HepG2 (cell line): ENCODE data around the gene MIB1. TPM values are rescaled to one million over a fixed set of nuclear protein-coding genes. Genes with fewer than 3 reads are reported as not detected.

ENCODE experiments used
- ATAC-seq: fragments of 200-7000 bp; cut with Tn5 transposase; 3 replicates; pipeline ENCODE4 v1.9.1; 2020; ENCODE audit warnings: mild to moderate bottlenecking, moderate library complexity
- BruUV-seq: library from RNA; stranded (reverse); fragments of 400-500 nt; replicated peaks from 2 replicates; lab custom pipeline; 2021; lab: Mats Ljungman, UMichigan
- CTCF ChIA-PET: fragments of 300-600 bp; formaldehyde crosslinking; extraction: SDS; loops from one replicate; lab custom pipeline; 2021; ENCODE audit warnings: low total read pairs, inconsistent platforms, low intra/inter-chr PET ratio; lab: Yijun Ruan, JAX
- POLR2A ChIA-PET: fragments of 350-600 bp; sonication (Branson Sonifier 250); formaldehyde crosslinking; loops from one replicate; lab custom pipeline; 2020; ENCODE audit warnings: antibody characterized with exemption, inconsistent platforms; lab: Yijun Ruan, JAX
- DNase-seq: peaks from one replicate; pipeline ENCODE4 v3.0.0-alpha.2; 2015; ENCODE audit warnings: low spot score
- FAIRE-seq: peaks from 3 replicates; lab custom pipeline; 2011; peaks lifted over from hg19 to GRCh38; lab: Jason Lieb, UNC
- H2AFZ ChIP-seq: one replicate; pipeline ENCODE4 v1.6.1; 2011; ENCODE audit warnings: low read length, inconsistent platforms
- H3K27ac ChIP-seq: fragments of 300-600 bp; 3 replicates; pipeline ENCODE4 v1.8.0; 2011; ENCODE audit warnings: mixed run types, mild to moderate bottlenecking, mixed read lengths, low read length, inconsistent platforms; ENCODE audit not compliant: insufficient read depth; ENCODE audit errors: extremely low read length
- H3K27me3 ChIP-seq, 2 experiments: fragments of 200-600 bp in 1 of 2; 2 replicates in 1 of 2; 3 replicates in 1 of 2; pipeline versions ENCODE4 v1.6.0 to v1.8.0; 2011; ENCODE audit warnings: low read length in 2 of 2, mild to moderate bottlenecking in 2 of 2, moderate library complexity in 2 of 2, inconsistent platforms in 1 of 2; ENCODE audit not compliant: insufficient read depth in 2 of 2, control insufficient read depth in 1 of 2
- H3K36me3 ChIP-seq, 2 experiments: fragments of 200-600 bp in 1 of 2; replicated peaks in 1 of 2; 2 replicates in 1 of 2; 3 replicates in 1 of 2; pipeline versions ENCODE4 v1.5.1 to v1.8.0; 2011; ENCODE audit warnings: low read length in 2 of 2, inconsistent platforms in 1 of 2; ENCODE audit not compliant: insufficient read depth in 2 of 2, control insufficient read depth in 1 of 2
- H3K4me1 ChIP-seq: 2 replicates; pipeline ENCODE4 v1.5.1; 2012; ENCODE audit warnings: low read length, inconsistent platforms; ENCODE audit not compliant: insufficient read depth
- H3K4me2 ChIP-seq: 2 replicates; pipeline ENCODE4 v1.6.0; 2011; ENCODE audit warnings: low read depth, low read length, inconsistent platforms
- H3K4me3 ChIP-seq, 3 experiments: fragments of 200-600 bp in 1 of 3; sonication (generic), shearing (Covaris generic) in 1 of 3; replicated peaks in 1 of 3; 2 replicates each; pipeline ENCODE4 v1.5.1; 2011 to 2016; ENCODE audit warnings: low read length in 3 of 3, inconsistent platforms in 2 of 3, low read depth in 2 of 3, mild to moderate bottlenecking in 2 of 3, control low read depth in 1 of 3, mixed read lengths in 1 of 3; ENCODE audit not compliant: insufficient read depth in 1 of 3
- H3K79me2 ChIP-seq: one replicate; pipeline ENCODE4 v1.6.1; 2011; ENCODE audit warnings: low read length, inconsistent platforms; ENCODE audit not compliant: insufficient read depth
- H3K9ac ChIP-seq: 2 replicates; pipeline ENCODE4 v1.6.0; 2011; ENCODE audit warnings: mild to moderate bottlenecking, low read depth, low read length, inconsistent platforms; ENCODE audit not compliant: insufficient read depth
- H3K9me3 ChIP-seq: 2 replicates; pipeline ENCODE4 v1.5.1; 2012; ENCODE audit warnings: mild to moderate bottlenecking, low read length
- H4K20me1 ChIP-seq: 2 replicates; pipeline ENCODE4 v1.6.0; 2011; ENCODE audit warnings: inconsistent platforms, mild to moderate bottlenecking, low read length, moderate library complexity; ENCODE audit not compliant: insufficient read depth
- IKZF4 ChIP-seq: sonication (generic); formaldehyde crosslinking; IDR thresholded peaks from 2 replicates; pipeline ENCODE4 v1.5.1; 2020; ENCODE audit warnings: borderline replicate concordance, mild to moderate bottlenecking, low read depth, missing genetic modification reagents; ENCODE audit errors: not compliant biosample characterization
- NR2C2 ChIP-seq: sonication (generic); formaldehyde crosslinking; IDR thresholded peaks from 2 replicates; pipeline ENCODE4 v1.4.0; 2020; ENCODE audit warnings: missing genetic modification reagents, mild to moderate bottlenecking, moderate library complexity, borderline replicate concordance
- ZNF34 ChIP-seq: sonication (generic); formaldehyde crosslinking; IDR thresholded peaks from 2 replicates; pipeline ENCODE4 v1.4.0; 2020; ENCODE audit warnings: mild to moderate bottlenecking, missing genetic modification reagents, borderline replicate concordance
- ZNF556 ChIP-seq: sonication (generic); formaldehyde crosslinking; IDR thresholded peaks from 2 replicates; pipeline ENCODE4 v1.4.0; 2020; ENCODE audit warnings: mild to moderate bottlenecking, missing genetic modification reagents, borderline replicate concordance
- ZSCAN20 ChIP-seq: sonication (generic); formaldehyde crosslinking; IDR thresholded peaks from 2 replicates; pipeline ENCODE4 v1.4.0; 2020; ENCODE audit warnings: missing genetic modification reagents, mild to moderate bottlenecking, borderline replicate concordance
- WGBS: methylation state at CpG from one replicate; pipeline ENCODE4 v1.1.6; 2017; ENCODE audit warnings: low lambda C conversion rate; 5-methylcytosine and 5-hydroxymethylcytosine counted together
- in situ Hi-C: cut with HindIII; loops from 2 replicates; pipeline ENCODE4 v1.10.0; 2017; ENCODE audit warnings: low pct_unique_long_range_greater_than_20kb; ENCODE audit not compliant: extremely low pct_ligation_motif_present
- intact Hi-C: fragments of 100-400 bp; cut with micrococcal nuclease; formaldehyde crosslinking; loops from one replicate; pipeline ENCODE4 v1.10.0; 2022; ENCODE audit not compliant: unreplicated experiment
- polyA plus RNA-seq, 8 experiments: library from polyadenylated mRNA; depleted of rRNA in 3 of 8; stranded (reverse) in 7 of 8; unstranded in 1 of 8; fragments of >200 nt; fragmentation: Illumina TruSeq in 4 of 8; extraction: Trizol in 4 of 8; gene quantifications; 2 replicates each; pipeline versions ENCODE4 v1.2.1 to v1.2.3, GENCODE V29; 2011 to 2016; ENCODE audit warnings: low read depth in 4 of 8, missing spikeins in 1 of 8, mixed read lengths in 1 of 8; ENCODE audit not compliant: insufficient read depth in 1 of 8
- total RNA-seq, 5 experiments: library from RNA; depleted of rRNA; stranded (reverse); fragments of >200 nt; fragmentation: Illumina TruSeq; extraction: Trizol; gene quantifications; 2 replicates each; pipeline ENCODE4 v1.2.3, GENCODE V29; 2016; ENCODE audit warnings: low read depth in 1 of 5
- TF ChIP-seq, protein P1 (sequence below): sonication (generic); formaldehyde crosslinking; IDR thresholded peaks from 2 replicates; pipeline ENCODE4 v1.4.0; 2020; ENCODE audit warnings: missing genetic modification reagents
- TF ChIP-seq, protein P2 (sequence below): sonication (generic); formaldehyde crosslinking; IDR thresholded peaks from 2 replicates; pipeline ENCODE4 v1.4.0; 2020; ENCODE audit warnings: mild to moderate bottlenecking, missing genetic modification reagents
- TF ChIP-seq, protein P3 (sequence below): sonication (generic); formaldehyde crosslinking; IDR thresholded peaks from 2 replicates; pipeline ENCODE4 v1.8.0; 2022; ENCODE audit warnings: mild to moderate bottlenecking, missing genetic modification reagents, borderline replicate concordance
- TF ChIP-seq, protein P4 (sequence below): sonication (generic); formaldehyde crosslinking; IDR thresholded peaks from 2 replicates; pipeline ENCODE4 v1.9.0; 2021; ENCODE audit warnings: missing genetic modification reagents, mild to moderate bottlenecking, borderline replicate concordance

The MIB1 gene
- total and polyA plus RNA-seq, 2 of the 13 experiments (the other 11 are each of a cell fraction or from before 2014, with no cell fraction given) = 12.0 to 47.0 TPM

DNA sequence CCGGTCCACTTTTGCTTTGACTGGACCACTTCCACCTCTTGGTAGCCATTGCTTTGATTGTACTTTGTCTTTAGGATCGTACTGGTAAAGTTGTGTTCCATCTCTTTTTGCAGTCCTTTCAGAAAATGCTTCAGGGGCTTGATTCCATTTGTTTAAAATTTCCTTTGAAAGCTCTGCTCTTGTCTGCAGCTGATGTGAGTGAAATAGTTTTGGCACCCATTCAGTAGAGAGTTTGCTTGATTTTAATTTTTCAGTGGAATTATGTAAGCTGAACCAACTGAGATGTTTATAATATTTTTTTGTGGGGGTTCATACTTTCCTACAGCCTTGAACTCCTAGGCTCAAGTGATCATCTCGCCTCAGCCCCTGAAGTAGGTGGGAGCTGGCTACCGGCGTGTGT lies 7.6 kb upstream of the MIB1 start (continued):
- TF ChIP-seq, protein P1, sequence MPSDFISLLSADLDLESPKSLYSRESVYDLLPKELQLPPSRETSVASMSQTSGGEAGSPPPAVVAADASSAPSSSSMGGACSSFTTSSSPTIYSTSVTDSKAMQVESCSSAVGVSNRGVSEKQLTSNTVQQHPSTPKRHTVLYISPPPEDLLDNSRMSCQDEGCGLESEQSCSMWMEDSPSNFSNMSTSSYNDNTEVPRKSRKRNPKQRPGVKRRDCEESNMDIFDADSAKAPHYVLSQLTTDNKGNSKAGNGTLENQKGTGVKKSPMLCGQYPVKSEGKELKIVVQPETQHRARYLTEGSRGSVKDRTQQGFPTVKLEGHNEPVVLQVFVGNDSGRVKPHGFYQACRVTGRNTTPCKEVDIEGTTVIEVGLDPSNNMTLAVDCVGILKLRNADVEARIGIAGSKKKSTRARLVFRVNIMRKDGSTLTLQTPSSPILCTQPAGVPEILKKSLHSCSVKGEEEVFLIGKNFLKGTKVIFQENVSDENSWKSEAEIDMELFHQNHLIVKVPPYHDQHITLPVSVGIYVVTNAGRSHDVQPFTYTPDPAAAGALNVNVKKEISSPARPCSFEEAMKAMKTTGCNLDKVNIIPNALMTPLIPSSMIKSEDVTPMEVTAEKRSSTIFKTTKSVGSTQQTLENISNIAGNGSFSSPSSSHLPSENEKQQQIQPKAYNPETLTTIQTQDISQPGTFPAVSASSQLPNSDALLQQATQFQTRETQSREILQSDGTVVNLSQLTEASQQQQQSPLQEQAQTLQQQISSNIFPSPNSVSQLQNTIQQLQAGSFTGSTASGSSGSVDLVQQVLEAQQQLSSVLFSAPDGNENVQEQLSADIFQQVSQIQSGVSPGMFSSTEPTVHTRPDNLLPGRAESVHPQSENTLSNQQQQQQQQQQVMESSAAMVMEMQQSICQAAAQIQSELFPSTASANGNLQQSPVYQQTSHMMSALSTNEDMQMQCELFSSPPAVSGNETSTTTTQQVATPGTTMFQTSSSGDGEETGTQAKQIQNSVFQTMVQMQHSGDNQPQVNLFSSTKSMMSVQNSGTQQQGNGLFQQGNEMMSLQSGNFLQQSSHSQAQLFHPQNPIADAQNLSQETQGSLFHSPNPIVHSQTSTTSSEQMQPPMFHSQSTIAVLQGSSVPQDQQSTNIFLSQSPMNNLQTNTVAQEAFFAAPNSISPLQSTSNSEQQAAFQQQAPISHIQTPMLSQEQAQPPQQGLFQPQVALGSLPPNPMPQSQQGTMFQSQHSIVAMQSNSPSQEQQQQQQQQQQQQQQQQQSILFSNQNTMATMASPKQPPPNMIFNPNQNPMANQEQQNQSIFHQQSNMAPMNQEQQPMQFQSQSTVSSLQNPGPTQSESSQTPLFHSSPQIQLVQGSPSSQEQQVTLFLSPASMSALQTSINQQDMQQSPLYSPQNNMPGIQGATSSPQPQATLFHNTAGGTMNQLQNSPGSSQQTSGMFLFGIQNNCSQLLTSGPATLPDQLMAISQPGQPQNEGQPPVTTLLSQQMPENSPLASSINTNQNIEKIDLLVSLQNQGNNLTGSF (CRISPR knock-in tag) = no peak

DNA sequence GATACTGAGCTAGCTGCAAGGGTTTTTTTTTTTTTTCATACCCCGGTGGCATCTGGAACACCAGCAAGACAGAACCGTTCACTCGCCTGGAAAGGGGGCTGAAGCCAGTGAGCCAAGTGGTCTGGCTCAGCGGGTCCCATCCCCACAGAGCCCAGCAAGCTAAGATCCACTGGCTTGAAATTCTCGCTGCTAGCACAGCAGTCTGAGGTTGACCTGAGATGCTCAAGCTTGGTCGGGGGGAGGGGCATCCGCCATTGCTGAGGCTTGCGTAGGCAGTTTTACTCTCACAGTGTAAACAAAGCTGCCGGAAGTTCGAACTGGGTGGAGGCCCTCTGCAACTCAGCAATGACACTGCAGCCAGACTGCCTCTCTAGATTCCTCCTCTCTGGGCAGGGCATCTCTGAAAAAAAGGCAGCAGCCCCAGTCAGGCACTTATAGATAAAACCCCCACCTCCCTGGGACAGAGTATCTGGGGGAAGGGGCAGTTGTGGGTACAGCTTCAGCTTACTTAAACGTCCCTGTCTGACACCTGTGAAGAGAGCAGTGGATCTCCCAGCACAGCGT lies 5.1 kb upstream of the MIB1 start:
- Histone ChIP-seq H3K4me3 (peak overlapping the region in 2 of 3 experiments; percentile 14 to 55; a peak in 4 of 6 replicates), H3K27me3 (no peaks in the 10 kb centered on the region), H3K27ac (peak overlapping the region; percentile 38), H3K79me2 (no peaks in the 10 kb centered on the region), H3K9ac (peak overlapping the region; percentile 16; the same call in 1 of the 2 replicates), H3K9me3 (no peaks in the 10 kb centered on the region), H3K36me3 (no peaks in the 10 kb centered on the region), H4K20me1 (no peaks in the 10 kb centered on the region), H3K4me2 (peak overlapping the region; percentile 76), H2AFZ (no peak overlapping the region), H3K4me1 (peaks cover 36% of the 10 kb centered on the region)
- DNase-seq (peak; percentile 79), FAIRE-seq (peak; percentile 36), ATAC-seq (peak; percentile 56)
- in situ Hi-C loops (no loop called here), intact Hi-C loops (no loop called here)
- no TSS peak for BruUV-seq
- CTCF ChIA-PET = no interaction called here
- POLR2A ChIA-PET = interaction anchor here (1.0 kb wide), 2 partner anchors 123 to 135 kb away, joined by 3 to 6 read pairs; partner anchors contain the start of genes ESCO1 and SNRPD1
- 52% methylated on average over 3 of the region's 12 CpGs for WGBS
- TF ChIP-seq ZNF556 (CRISPR knock-in tag) = no peak
- peak; percentile 52; the same call in 1 of the 2 replicates for TF ChIP-seq NR2C2 (CRISPR knock-in tag)
- no peak for TF ChIP-seq IKZF4
- no peak for TF ChIP-seq ZSCAN20 (CRISPR knock-in tag)
- no peak for TF ChIP-seq ZNF34 (CRISPR knock-in tag)
- TF ChIP-seq, protein P2, sequence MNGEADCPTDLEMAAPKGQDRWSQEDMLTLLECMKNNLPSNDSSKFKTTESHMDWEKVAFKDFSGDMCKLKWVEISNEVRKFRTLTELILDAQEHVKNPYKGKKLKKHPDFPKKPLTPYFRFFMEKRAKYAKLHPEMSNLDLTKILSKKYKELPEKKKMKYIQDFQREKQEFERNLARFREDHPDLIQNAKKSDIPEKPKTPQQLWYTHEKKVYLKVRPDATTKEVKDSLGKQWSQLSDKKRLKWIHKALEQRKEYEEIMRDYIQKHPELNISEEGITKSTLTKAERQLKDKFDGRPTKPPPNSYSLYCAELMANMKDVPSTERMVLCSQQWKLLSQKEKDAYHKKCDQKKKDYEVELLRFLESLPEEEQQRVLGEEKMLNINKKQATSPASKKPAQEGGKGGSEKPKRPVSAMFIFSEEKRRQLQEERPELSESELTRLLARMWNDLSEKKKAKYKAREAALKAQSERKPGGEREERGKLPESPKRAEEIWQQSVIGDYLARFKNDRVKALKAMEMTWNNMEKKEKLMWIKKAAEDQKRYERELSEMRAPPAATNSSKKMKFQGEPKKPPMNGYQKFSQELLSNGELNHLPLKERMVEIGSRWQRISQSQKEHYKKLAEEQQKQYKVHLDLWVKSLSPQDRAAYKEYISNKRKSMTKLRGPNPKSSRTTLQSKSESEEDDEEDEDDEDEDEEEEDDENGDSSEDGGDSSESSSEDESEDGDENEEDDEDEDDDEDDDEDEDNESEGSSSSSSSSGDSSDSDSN (CRISPR knock-in tag) = peak; percentile 38; the same call in 1 of the 2 replicates
- TF ChIP-seq, protein P3, sequence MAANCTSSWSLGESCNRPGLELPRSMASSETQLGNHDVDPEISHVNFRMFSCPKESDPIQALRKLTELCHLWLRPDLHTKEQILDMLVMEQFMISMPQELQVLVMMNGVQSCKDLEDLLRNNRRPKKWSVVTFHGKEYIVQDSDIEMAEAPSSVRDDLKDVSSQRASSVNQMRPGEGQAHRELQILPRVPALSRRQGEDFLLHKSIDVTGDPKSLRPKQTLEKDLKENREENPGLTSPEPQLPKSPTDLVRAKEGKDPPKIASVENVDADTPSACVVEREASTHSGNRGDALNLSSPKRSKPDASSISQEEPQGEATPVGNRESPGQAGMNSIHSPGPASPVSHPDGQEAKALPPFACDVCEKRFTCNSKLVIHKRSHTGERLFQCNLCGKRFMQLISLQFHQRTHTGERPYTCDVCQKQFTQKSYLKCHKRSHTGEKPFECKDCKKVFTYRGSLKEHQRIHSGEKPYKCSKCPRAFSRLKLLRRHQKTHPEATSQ (CRISPR knock-in tag) = 0 out of 2 replicates have a peak, but pooled peaks have one; percentile 43
- TF ChIP-seq, protein P4, sequence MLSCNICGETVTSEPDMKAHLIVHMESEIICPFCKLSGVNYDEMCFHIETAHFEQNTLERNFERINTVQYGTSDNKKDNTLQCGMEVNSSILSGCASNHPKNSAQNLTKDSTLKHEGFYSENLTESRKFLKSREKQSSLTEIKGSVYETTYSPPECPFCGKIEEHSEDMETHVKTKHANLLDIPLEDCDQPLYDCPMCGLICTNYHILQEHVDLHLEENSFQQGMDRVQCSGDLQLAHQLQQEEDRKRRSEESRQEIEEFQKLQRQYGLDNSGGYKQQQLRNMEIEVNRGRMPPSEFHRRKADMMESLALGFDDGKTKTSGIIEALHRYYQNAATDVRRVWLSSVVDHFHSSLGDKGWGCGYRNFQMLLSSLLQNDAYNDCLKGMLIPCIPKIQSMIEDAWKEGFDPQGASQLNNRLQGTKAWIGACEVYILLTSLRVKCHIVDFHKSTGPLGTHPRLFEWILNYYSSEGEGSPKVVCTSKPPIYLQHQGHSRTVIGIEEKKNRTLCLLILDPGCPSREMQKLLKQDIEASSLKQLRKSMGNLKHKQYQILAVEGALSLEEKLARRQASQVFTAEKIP (CRISPR knock-in tag) = no peak
